ENCODE results near the gene TMEM240.
"Not testable (repeated sequence)": the region's sequence is repeated elsewhere in the genome, so short reads cannot be mapped to it uniquely, and the experiment has no call there.

- not testable (repeated sequence) for TF ChIP-seq CTCF (IDR thresholded peaks at IDR 0.05; ENCODE audit: extremely low read depth in 1 of 2, insufficient read depth in 1 of 2, low read depth in 1 of 2, low read length in 2 of 2); GATA2 (IDR thresholded peaks at IDR 0.05; ENCODE audit: insufficient read depth, insufficient read length, low read depth, low read length); POLR2A (IDR thresholded peaks at IDR 0.05; ENCODE audit: low read depth, low read length); EZH2 (IDR thresholded peaks at IDR 0.05; ENCODE audit: borderline replicate concordance, low read depth, low read length, severe bottlenecking)
Measured at GRCh38 chr1:1509465-1509850, 31.0 kb downstream of the TMEM240 start.
